ENCODE results near the gene TMPRSS12. TPM values are rescaled to one million over a fixed set of nuclear protein-coding genes. Genes with fewer than 3 reads are reported as not detected.
"Not testable (repeated sequence)": the region's sequence is repeated elsewhere in the genome, so short reads cannot be mapped to it uniquely, and the experiment has no call there.

The TMPRSS12 gene
- total RNA-seq, 1 donor from 2014 or later: not detected

DNA sequence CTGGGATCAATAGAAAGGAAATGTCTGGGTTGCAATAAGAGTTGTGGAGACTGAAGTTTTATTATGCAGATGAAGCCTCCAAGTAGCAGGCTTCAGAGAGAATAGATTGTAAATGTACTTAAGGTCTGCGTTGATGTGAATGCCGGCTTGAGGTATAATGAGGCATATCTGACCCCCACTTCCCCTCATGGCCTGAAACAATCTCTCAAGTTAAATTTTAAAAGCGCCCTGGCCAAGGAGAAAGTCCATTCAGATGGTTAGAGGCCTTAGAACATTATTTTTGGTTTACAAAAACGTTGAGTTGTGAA lies 81.4 kb downstream of the TMPRSS12 start:
- peak overlapping the region; percentile 71 for H3K4me3 ChIP-seq (ENCODE audit: low read depth, low read length)
- DNase-seq (ENCODE audit: low read depth): no peak
- TF ChIP-seq, protein P1, sequence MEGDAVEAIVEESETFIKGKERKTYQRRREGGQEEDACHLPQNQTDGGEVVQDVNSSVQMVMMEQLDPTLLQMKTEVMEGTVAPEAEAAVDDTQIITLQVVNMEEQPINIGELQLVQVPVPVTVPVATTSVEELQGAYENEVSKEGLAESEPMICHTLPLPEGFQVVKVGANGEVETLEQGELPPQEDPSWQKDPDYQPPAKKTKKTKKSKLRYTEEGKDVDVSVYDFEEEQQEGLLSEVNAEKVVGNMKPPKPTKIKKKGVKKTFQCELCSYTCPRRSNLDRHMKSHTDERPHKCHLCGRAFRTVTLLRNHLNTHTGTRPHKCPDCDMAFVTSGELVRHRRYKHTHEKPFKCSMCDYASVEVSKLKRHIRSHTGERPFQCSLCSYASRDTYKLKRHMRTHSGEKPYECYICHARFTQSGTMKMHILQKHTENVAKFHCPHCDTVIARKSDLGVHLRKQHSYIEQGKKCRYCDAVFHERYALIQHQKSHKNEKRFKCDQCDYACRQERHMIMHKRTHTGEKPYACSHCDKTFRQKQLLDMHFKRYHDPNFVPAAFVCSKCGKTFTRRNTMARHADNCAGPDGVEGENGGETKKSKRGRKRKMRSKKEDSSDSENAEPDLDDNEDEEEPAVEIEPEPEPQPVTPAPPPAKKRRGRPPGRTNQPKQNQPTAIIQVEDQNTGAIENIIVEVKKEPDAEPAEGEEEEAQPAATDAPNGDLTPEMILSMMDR (conservative IDR thresholded peaks at IDR 0.05; ENCODE audit: low read depth, low read length): no peak

DNA sequence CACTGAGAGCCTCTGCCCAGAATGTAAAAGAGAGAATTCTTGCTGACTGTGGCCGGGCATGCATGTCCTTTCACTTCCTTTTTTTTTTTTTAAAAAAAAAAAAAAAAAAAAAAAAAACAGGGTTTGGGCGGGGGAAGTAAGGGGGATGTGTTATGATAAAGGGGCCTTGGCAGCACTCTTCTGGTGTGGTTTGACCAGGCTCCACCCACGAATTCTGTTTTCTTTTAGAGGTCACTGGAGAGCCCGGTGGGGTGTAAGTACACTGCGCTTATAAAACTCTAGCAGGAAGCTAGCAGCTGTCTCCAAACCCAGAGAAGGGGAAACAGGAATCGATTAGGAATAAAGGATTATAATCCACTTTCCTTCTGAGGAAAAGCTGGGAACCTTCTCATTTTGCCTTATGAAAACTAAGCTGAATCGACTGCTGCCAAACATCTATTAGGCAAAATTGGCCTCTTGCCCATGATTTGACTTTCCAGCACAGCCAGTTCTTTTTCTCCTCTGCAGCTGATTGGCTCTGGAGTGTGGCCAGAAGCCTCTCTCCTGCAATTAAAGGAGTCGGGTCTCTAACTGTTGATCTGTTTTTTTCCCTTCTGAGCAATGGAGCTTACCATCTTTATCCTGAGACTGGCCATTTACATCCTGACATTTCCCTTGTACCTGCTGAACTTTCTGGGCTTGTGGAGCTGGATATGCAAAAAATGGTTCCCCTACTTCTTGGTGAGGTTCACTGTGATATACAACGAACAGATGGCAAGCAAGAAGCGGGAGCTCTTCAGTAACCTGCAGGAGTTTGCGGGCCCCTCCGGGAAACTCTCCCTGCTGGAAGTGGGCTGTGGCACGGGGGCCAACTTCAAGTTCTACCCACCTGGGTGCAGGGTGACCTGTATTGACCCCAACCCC lies 82.0 kb downstream of the TMPRSS12 start:
- peak overlapping the region; percentile 71 for H3K4me3 ChIP-seq (ENCODE audit: low read depth, low read length)
- DNase-seq (ENCODE audit: low read depth): peak; percentile 71
- TF ChIP-seq, protein P1 (conservative IDR thresholded peaks at IDR 0.05; ENCODE audit: low read depth, low read length): no peak

DNA sequence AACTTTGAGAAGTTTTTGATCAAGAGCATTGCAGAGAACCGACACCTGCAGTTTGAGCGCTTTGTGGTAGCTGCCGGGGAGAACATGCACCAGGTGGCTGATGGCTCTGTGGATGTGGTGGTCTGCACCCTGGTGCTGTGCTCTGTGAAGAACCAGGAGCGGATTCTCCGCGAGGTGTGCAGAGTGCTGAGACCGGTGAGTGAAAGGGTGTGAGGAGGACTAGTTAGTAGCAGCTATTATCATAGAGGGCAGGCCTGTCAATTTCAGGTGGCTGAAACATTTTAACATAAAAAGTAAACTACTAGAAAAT lies 82.6 kb downstream of the TMPRSS12 start:
- peak overlapping the region; percentile 71 for H3K4me3 ChIP-seq (ENCODE audit: low read depth, low read length)
- TF ChIP-seq, protein P1 (conservative IDR thresholded peaks at IDR 0.05; ENCODE audit: low read depth, low read length): no peak
- no peak for DNase-seq (ENCODE audit: low read depth)

GRCh38 chr12:50925920-50926319 lies 83.2 kb downstream of the TMPRSS12 start:
- TF ChIP-seq, protein P1 (conservative IDR thresholded peaks at IDR 0.05; ENCODE audit: low read depth, low read length): no peak
- H3K4me3 ChIP-seq (ENCODE audit: low read depth, low read length): peak overlapping the region; percentile 71
- no peak for DNase-seq (ENCODE audit: low read depth)

GRCh38 chr12:50926415-50926814 lies 83.7 kb downstream of the TMPRSS12 start:
- TF ChIP-seq, protein P1 (conservative IDR thresholded peaks at IDR 0.05; ENCODE audit: low read depth, low read length): no peak
- peak overlapping the region; percentile 71 for H3K4me3 ChIP-seq (ENCODE audit: low read depth, low read length)
- no peak for DNase-seq (ENCODE audit: low read depth)

GRCh38 chr12:50926932-50927331 lies 84.2 kb downstream of the TMPRSS12 start:
- DNase-seq (ENCODE audit: low read depth): not testable (repeated sequence)
- H3K4me3 ChIP-seq (ENCODE audit: low read depth, low read length): peak overlapping the region; percentile 71

DNA sequence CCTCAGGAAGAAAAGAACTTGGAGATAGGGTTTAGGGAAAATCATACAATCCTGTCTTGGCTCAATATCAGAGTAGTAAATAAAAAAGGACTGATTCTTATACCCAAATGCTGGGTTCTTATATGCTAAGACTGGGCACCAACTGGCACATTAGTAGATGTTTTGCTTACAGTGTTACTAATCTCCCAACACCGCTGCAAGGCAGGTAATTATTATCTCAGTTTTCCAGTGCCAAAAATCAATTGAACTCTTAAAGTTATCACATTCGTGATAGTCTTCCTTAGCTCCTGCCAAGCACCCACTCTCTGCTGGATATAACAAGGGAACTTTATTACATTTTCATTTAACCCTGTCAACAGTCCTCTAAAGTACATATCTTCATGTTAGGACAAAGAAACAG lies 84.6 kb downstream of the TMPRSS12 start:
- DNase-seq (ENCODE audit: low read depth): no peak
- TF ChIP-seq, protein P1 (conservative IDR thresholded peaks at IDR 0.05; ENCODE audit: low read depth, low read length): no peak
- peak overlapping the region; percentile 71 for H3K4me3 ChIP-seq (ENCODE audit: low read depth, low read length)
